Large intestine (tissue), 3 donors: ENCODE measurements around the gene THRB. TPM values are rescaled to one million over a fixed set of nuclear protein-coding genes. Genes with fewer than 3 reads are reported as not detected.

ENCODE experiments used
- DNase-seq, 2 donors: peaks; one replicate each; pipeline versions ENCODE4 v3.0.0 to v3.0.0-alpha.2; 2013
- H3K27ac ChIP-seq: one replicate; pipeline ENCODE4 v1.5.1; 2013; ENCODE audit warnings: low read length
- H3K27me3 ChIP-seq: 2 replicates; pipeline ENCODE4 v1.6.1; 2013; ENCODE audit warnings: low read length; ENCODE audit not compliant: control insufficient read depth, insufficient read depth
- H3K36me3 ChIP-seq: 2 replicates; pipeline ENCODE4 v1.6.1; 2013; ENCODE audit warnings: low read length; ENCODE audit not compliant: control insufficient read depth, insufficient read depth
- H3K4me1 ChIP-seq: one replicate; pipeline ENCODE4 v1.6.1; 2013; ENCODE audit warnings: low read length; ENCODE audit not compliant: control insufficient read depth, insufficient read depth
- H3K4me3 ChIP-seq: one replicate; pipeline ENCODE4 v1.5.1; 2013; ENCODE audit warnings: low read length
- H3K9me3 ChIP-seq: one replicate; pipeline ENCODE4 v1.6.1; 2013; ENCODE audit warnings: mild to moderate bottlenecking, low read depth, low read length, moderate library complexity; ENCODE audit not compliant: control insufficient read depth
- WGBS: methylation state at CpG from one replicate; pipeline ENCODE4 v1.1.5; 2013; ENCODE audit warnings: low lambda C conversion rate; ENCODE audit not compliant: insufficient coverage; 5-methylcytosine and 5-hydroxymethylcytosine counted together
- polyA plus RNA-seq: library from polyadenylated mRNA; unstranded; fragments of 120-200 nt; gene quantifications from one replicate; pipeline ENCODE4 v1.2.1, GENCODE V29; 2013

THRB gene
- polyA plus RNA-seq, 1 donor = 38.3 TPM

DNA sequence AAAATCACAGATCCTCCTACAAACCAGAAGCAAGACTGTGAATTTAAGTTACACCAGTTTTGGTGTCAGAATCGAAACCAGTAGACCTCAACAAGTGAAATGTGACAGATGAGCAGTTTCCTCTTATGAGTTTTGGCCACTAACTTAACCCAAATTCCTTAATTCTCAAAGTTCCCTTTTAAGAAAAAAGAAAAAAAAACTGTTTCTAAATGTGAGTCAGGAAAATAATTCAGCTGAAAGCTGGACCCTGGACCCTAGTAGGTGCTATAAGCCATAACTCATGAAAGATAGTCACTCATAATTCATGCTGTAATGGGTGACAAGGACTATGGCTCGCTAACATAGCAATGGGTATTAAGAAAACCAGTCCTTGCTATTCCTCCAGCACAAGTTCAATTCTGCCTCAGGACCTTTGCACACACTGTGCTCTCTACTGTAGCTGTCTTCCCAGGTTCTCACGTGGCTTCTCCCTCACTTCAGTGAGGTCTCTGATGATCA lies 9.0 kb upstream of the THRB start:
- no peaks in the 10 kb centered on the region for H3K9me3 ChIP-seq
- WGBS = no CpG with 5 or more reads among the region's 3 CpGs
- H3K4me1 ChIP-seq = peaks cover 26% of the 10 kb centered on the region
- H3K27me3 ChIP-seq = no peaks in the 10 kb centered on the region
- peak; percentile 42 to 75 for DNase-seq
- H3K4me3 ChIP-seq = no peak overlapping the region
- no peaks in the 10 kb centered on the region for H3K36me3 ChIP-seq
- H3K27ac ChIP-seq = peak overlapping the region; percentile 92

DNA sequence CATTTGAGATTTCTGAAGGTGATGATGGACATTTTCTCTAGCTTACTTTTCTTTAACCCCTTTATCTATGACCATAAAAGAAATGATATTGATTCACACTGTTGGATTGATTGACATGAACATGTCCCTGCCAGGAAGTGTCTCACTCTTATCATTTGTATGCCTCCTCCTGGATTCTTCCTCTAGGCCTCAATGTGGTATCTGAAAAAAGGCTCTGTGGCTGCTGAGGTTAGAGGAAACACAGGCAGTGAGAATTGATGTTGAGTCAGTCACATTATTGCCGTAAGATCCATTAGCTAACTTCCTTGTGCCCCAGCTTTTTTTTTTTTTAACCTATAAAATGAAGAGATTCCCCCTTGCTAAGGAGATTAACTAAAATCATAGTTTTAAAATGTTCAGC lies 8.0 kb upstream of the THRB start:
- Histone ChIP-seq H3K4me3 (no peak overlapping the region), H3K36me3 (no peaks in the 10 kb centered on the region)

DNA sequence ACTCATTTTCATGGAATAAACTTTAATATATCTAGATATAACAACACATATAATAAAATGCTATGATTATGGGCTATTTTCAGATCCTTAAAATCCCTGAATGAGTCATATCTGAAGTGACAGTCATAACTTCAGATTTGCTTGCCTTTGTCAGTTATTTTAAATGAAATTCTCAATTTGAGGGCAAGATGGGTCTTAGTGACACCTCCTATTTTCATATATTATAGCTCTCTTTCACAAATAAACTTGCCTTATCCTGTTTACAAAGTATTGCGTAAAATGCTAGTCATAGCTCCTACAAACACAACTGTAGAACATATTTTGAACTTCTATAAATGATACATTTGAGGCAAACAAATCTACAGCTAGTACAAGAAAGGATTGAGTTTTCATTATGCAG lies 6.2 kb upstream of the THRB start:
- H3K9me3 ChIP-seq = no peaks in the 10 kb centered on the region
- H3K27me3 ChIP-seq = no peaks in the 10 kb centered on the region
- H3K27ac ChIP-seq = no peak overlapping the region
- no CpG with 5 or more reads among the region's 1 CpG for WGBS
- H3K36me3 ChIP-seq = no peaks in the 10 kb centered on the region
- H3K4me3 ChIP-seq = no peak overlapping the region
- no peak for DNase-seq
- H3K4me1 ChIP-seq = peaks cover 29% of the 10 kb centered on the region

More for the DNA sequence above, 8.0 kb upstream of the THRB start:
- H3K9me3 ChIP-seq = no peaks in the 10 kb centered on the region
- no peaks in the 10 kb centered on the region for H3K27me3 ChIP-seq
- H3K27ac ChIP-seq = peak overlapping the region; percentile 92
- WGBS = no CpG with 5 or more reads among the region's 1 CpG
- peaks cover 24% of the 10 kb centered on the region for H3K4me1 ChIP-seq
- peak in 1 of 2 donors; percentile 74 for DNase-seq

DNA sequence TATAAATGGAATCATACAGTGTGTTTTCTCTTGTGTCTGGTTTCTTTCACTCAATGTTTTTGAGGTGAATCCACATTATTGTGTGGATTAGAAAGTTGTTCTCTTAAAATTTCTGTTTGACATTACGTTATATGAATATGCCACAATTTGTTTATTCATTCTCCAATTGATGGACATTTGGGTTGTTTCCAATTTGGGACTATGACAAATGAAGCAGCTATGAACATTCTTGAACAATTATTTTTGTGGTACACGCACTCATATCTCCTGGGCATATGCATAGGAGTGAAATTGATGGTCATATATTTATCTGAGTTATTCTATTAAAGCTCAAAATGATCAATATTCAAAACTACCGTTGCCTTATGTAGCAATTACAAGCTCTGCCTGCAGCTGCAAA lies 5.3 kb upstream of the THRB start:
- whole genome bisulfite sequencing = 100% methylated on average over 2 of the region's 3 CpGs
- no peak overlapping the region for H3K27ac ChIP-seq
- H3K36me3 ChIP-seq = no peaks in the 10 kb centered on the region
- peaks cover 3% of the 10 kb centered on the region for H3K9me3 ChIP-seq
- H3K4me3 ChIP-seq = no peak overlapping the region
- DNase-seq = no peak
- peaks cover 23% of the 10 kb centered on the region for H3K4me1 ChIP-seq
- peaks cover 5% of the 10 kb centered on the region for H3K27me3 ChIP-seq

DNA sequence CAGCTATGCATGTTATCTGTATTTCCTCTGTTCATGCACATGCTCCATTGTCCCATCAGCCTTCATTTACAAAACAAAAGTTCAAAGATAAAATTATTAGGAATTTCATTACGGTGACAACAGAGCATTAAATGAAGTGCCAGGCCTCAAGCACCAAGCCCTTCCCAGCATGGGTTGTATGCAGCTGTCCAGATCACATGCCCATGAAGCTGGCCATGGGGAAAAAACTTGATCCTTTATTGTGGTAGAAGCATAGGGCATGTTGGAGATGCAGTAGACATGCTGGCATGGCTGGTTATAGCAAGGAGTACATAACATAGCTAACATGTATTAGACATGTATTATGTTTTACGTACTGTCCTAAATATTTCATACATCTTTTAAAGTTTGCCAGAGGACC lies 4.1 kb upstream of the THRB start:
- Histone ChIP-seq H3K4me3 (no peak overlapping the region), H3K27ac (no peak overlapping the region), H3K9me3 (peaks cover 3% of the 10 kb centered on the region), H3K27me3 (peaks cover 11% of the 10 kb centered on the region), H3K36me3 (no peaks in the 10 kb centered on the region), H3K4me1 (peaks cover 16% of the 10 kb centered on the region)
- 80% methylated on average over 1 of the region's 2 CpGs for whole genome bisulfite sequencing
- DNase-seq = no peak

DNA sequence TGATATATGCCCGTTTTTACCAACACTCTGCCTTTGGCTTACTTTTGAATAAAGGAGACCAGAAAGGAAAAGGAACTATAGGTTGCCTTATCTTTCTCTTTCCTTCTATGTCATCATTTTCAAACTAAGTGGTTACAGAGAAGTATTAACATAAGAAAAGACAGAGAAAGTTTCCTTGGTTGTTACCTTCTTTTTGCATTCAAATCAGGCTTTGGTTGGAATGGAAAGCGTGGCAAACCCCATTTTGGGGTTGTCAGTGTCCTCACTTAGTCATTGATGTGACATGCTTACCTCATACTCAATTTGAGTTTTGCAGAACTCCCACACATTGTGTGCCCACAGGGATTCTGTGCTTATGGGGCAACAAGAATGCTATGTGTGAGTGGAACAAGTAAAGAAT lies 3.7 kb upstream of the THRB start:
- no peak overlapping the region for H3K27ac ChIP-seq
- H3K4me1 ChIP-seq = peaks cover 12% of the 10 kb centered on the region
- no peak overlapping the region for H3K4me3 ChIP-seq
- WGBS = 100% methylated on average over 1 of the region's 2 CpGs
- H3K9me3 ChIP-seq = peaks cover 3% of the 10 kb centered on the region
- peaks cover 13% of the 10 kb centered on the region for H3K27me3 ChIP-seq
- H3K36me3 ChIP-seq = no peaks in the 10 kb centered on the region
- no peak for DNase-seq

DNA sequence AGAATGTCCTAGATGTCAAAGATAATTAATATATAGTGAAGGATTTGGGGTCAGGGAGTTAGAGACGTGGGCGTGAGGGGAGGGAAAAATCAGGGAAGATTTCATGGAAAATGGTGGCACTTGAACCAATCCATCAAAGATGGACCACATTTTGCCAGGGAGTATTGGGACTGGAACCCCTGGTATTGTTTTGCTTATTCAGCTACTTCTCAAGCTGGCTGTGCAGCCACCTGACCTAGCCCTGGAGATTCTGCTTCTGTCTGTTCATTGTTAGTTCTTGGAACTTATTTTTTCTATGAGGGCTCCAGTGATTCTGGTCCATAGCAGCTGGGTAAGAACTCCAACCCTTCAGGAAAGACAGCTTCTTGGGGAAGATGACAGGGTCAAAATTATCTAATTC lies 3.3 kb upstream of the THRB start:
- Histone ChIP-seq H3K27ac (no peak overlapping the region), H3K4me1 (peaks cover 9% of the 10 kb centered on the region), H3K36me3 (no peaks in the 10 kb centered on the region), H3K27me3 (peaks cover 13% of the 10 kb centered on the region), H3K9me3 (peaks cover 3% of the 10 kb centered on the region), H3K4me3 (no peak overlapping the region)
- no peak for DNase-seq
- WGBS = 100% methylated on average over 1 of the region's 2 CpGs

DNA sequence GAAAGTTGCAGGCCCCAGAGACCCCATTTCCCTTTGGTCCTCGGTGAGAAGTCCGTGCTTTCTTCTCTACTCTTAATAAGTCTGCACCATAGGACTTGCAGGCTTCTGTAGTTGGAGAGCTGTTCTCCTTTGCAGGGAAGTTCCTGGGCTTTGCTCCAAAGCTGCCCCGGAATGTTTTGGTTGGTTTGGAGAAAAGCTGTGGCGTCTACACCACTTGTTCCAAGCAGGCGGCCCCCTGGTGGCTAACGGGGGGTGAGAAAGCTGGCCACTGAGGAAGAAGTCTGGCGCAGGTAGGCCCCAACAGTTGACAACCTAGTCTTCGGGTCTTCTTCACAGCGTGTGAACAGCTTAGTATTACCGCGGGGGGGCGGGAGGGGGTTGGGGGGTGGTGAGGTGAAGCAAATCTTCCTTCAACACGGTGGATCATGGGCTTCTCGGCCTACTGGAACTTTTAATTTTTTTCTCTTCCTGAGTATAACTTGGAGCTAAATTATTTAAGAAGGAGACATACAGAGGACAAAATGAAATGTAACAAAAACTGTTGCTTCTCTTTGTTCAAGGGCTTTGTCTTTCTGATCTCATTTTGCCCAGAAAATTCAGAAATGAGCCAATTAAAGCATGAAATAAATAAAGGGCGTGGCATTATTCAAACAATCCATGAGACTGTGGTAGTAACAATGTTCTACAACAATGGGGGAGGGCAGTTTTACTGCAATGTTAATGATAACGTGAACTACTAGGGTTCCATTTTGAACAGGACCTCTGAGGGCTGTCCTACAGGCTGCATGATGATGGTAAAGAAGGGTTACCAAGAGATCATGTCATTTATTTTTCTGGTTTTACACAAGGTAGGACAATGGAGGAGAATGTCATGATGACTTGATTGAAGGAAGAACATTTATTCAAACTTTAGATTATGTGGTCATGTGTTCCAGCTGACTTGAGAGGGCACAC lies 2.2 kb upstream of the THRB start:
- WGBS = no CpG with 5 or more reads among the region's 16 CpGs
- Histone ChIP-seq H3K27ac (peak overlapping the region; percentile 90), H3K36me3 (no peaks in the 10 kb centered on the region), H3K27me3 (peaks cover 13% of the 10 kb centered on the region), H3K9me3 (peaks cover 3% of the 10 kb centered on the region), H3K4me1 (peaks cover 8% of the 10 kb centered on the region), H3K4me3 (no peak overlapping the region)
- DNase-seq = peak in 1 of 2 donors; percentile 61

DNA sequence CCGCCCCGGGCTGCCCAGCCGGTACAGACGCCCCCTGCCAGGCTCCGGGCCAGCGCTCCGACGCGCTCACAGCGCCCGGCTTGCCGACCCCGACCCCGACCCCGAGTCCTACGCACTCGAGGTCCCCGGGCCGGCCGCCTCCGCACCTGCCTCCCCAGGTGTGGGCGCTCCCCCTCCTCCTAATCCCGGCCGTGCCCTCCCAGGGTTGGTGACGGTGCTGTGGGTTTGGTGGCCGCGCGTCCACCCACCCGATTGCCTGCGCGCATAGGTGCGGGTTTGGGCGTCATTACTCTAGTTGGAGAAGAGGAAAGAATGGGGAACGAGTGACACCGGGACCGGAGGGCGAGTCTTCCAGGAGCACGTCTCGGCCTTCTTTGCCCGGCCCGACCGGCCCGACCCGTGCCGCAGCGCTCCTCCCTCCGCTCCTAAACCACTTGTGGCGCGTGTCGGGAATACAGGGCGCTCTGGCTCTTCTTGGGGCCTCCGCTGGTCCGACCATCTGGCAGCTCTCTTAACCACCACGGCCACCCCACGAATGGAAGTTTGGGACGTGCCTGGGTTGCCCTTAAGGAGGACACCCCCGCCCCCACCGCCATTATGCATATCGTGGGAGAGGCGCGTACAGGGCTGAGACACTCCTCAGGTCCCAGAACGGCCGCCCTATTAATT lies 810 bp upstream of the THRB start:
- Histone ChIP-seq H3K27me3 (peaks cover 13% of the 10 kb centered on the region), H3K9me3 (peaks cover 3% of the 10 kb centered on the region), H3K4me1 (peaks cover 14% of the 10 kb centered on the region), H3K4me3 (peak overlapping the region; percentile 89), H3K27ac (peak overlapping the region; percentile 90), H3K36me3 (no peaks in the 10 kb centered on the region)
- DNase-seq = peak; percentile 56 to 89
- no CpG with 5 or more reads among the region's 63 CpGs for whole genome bisulfite sequencing

DNA sequence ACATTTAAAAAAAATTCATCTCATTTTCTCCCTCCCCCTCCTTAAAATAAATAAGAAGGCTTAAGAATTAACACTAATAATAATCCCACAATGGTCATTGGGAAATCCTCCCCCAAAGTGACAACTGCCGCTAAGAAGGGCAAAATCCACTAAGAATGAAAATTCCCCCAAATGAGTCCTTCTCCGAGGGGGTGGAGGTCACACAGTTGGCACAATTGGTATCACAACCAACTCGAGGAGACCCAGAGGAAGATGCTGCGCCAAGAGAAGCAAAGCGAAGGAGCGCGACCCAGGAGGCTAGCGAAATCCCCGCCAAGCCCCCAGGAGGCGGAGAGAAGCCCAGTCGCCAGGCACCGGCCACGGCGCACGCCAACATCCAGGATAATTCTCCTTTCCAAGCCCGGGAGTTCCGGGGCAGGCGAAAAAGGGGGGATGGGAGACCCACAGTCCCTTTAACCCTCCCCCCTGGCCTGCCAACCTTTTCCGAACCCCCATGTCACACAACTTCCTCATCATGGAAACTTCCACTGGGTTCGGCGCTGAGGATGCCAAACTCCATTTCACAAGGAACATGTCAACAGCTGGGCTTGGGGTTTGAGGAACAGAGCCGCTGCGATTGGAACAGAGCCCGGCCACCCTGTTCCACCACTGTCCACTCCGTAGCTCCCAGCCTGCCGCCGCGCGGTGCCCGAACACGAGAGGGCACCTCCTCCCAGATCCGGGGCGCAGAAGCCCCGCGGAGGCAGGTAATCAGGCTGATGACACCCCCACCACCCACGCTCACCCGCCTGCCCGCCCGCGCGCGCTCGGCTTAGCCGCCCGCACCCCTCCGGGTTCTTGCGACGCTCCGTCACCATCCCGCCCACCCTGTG lies 668 bp downstream of the THRB start:
- Histone ChIP-seq H3K27ac (peak overlapping the region; percentile 90), H3K4me1 (peaks cover 14% of the 10 kb centered on the region), H3K9me3 (peaks cover 3% of the 10 kb centered on the region), H3K27me3 (peaks cover 13% of the 10 kb centered on the region), H3K4me3 (peak overlapping the region; percentile 89), H3K36me3 (no peaks in the 10 kb centered on the region)
- peak; percentile 38 to 82 for DNase-seq
- WGBS = no CpG with 5 or more reads among the region's 50 CpGs
